H9 (cell line): ENCODE data around the gene DPYD. TPM values are rescaled to one million over a fixed set of nuclear protein-coding genes. Genes with fewer than 3 reads are reported as not detected.

Source experiments
- DNase-seq: peaks from one replicate; pipeline ENCODE4 v3.0.0-alpha.2; 2017
- H2AFZ ChIP-seq: one replicate; pipeline ENCODE4 v1.6.1; 2013; ENCODE audit warnings: mild to moderate bottlenecking, low read length, control low read depth, moderate library complexity
- H2AK5ac ChIP-seq: 2 replicates; pipeline ENCODE4 v1.6.1; 2013; ENCODE audit warnings: low read length, control low read depth, mixed read lengths; ENCODE audit not compliant: insufficient read length
- H2BK120ac ChIP-seq: one replicate; pipeline ENCODE4 v1.6.1; 2013; ENCODE audit warnings: low read depth, mild to moderate bottlenecking, low read length, control low read depth, inconsistent platforms; ENCODE audit not compliant: poor library complexity, severe bottlenecking
- H2BK12ac ChIP-seq: 2 replicates; pipeline ENCODE4 v1.6.1; 2013; ENCODE audit warnings: low read length, control low read depth, mixed read lengths, low read depth; ENCODE audit not compliant: insufficient read length
- H2BK15ac ChIP-seq: 2 replicates; pipeline ENCODE4 v1.6.1; 2013; ENCODE audit warnings: low read depth, low read length, control low read depth
- H2BK20ac ChIP-seq: one replicate; pipeline ENCODE4 v1.6.1; 2013; ENCODE audit warnings: low read depth, mild to moderate bottlenecking, low read length, control low read depth, inconsistent platforms; ENCODE audit not compliant: poor library complexity, severe bottlenecking
- H2BK5ac ChIP-seq: 2 replicates; pipeline ENCODE4 v1.6.1; 2013; ENCODE audit warnings: low read length, control low read depth, mixed read lengths; ENCODE audit not compliant: insufficient read length
- H3K14ac ChIP-seq: 2 replicates; pipeline ENCODE4 v1.6.1; 2013; ENCODE audit warnings: low read length, control low read depth; ENCODE audit not compliant: insufficient read depth
- H3K18ac ChIP-seq: 2 replicates; pipeline ENCODE4 v1.6.1; 2013; ENCODE audit warnings: low read depth, mild to moderate bottlenecking, mixed read lengths, low read length, control low read depth; ENCODE audit not compliant: insufficient read length
- H3K23ac ChIP-seq: 2 replicates; pipeline ENCODE4 v1.6.1; 2013; ENCODE audit warnings: low read length, control low read depth, mixed read lengths, low read depth; ENCODE audit not compliant: insufficient read length
- H3K23me2 ChIP-seq: 2 replicates; pipeline ENCODE4 v1.6.1; 2013; ENCODE audit warnings: low read depth, mild to moderate bottlenecking, mixed read lengths, low read length, control low read depth; ENCODE audit not compliant: insufficient read length, poor library complexity, severe bottlenecking
- H3K27ac ChIP-seq: 2 replicates; pipeline ENCODE4 v1.5.1; 2013; ENCODE audit warnings: low read length, control low read depth, mixed read lengths, low read depth; ENCODE audit not compliant: insufficient read length
- H3K27me3 ChIP-seq: 2 replicates; pipeline ENCODE4 v1.6.1; 2013; ENCODE audit warnings: low read length, control low read depth, inconsistent platforms; ENCODE audit not compliant: insufficient read depth
- H3K4ac ChIP-seq: 2 replicates; pipeline ENCODE4 v1.6.1; 2013; ENCODE audit warnings: low read depth, mild to moderate bottlenecking, control low read depth, inconsistent platforms, low read length, moderate library complexity
- H3K4me1 ChIP-seq: 2 replicates; pipeline ENCODE4 v1.6.1; 2013; ENCODE audit warnings: low read length, control low read depth, inconsistent platforms; ENCODE audit not compliant: insufficient read depth
- H3K4me2 ChIP-seq: 2 replicates; pipeline ENCODE4 v1.6.1; 2013; ENCODE audit warnings: low read length, control low read depth, mixed read lengths; ENCODE audit not compliant: insufficient read length, insufficient read depth
- H3K56ac ChIP-seq: 2 replicates; pipeline ENCODE4 v1.6.1; 2013; ENCODE audit warnings: low read depth, mild to moderate bottlenecking, mixed read lengths, low read length, control low read depth; ENCODE audit not compliant: insufficient read length
- H3K79me1 ChIP-seq: 2 replicates; pipeline ENCODE4 v1.6.1; 2013; ENCODE audit warnings: low read depth, mild to moderate bottlenecking, moderate library complexity, low read length, control low read depth, inconsistent platforms; ENCODE audit not compliant: insufficient read depth, poor library complexity, severe bottlenecking
- H3K79me2 ChIP-seq: 2 replicates; pipeline ENCODE4 v1.6.1; 2013; ENCODE audit warnings: low read length, control low read depth, inconsistent platforms; ENCODE audit not compliant: insufficient read depth
- H3K9ac ChIP-seq: 2 replicates; pipeline ENCODE4 v1.6.1; 2013; ENCODE audit warnings: low read length, control low read depth, mixed read lengths; ENCODE audit not compliant: insufficient read length; ENCODE audit errors: extremely low read depth
- H3K9me3 ChIP-seq: one replicate; pipeline ENCODE4 v1.6.1; 2013; ENCODE audit warnings: low read depth, low read length, inconsistent platforms; ENCODE audit not compliant: control insufficient read depth
- H3T11ph ChIP-seq: one replicate; pipeline ENCODE4 v1.6.1; 2013; ENCODE audit warnings: mild to moderate bottlenecking, low read length, control low read depth, inconsistent platforms
- H4K20me1 ChIP-seq: one replicate; pipeline ENCODE4 v1.6.1; 2013; ENCODE audit not compliant: control insufficient read depth, insufficient read length, insufficient read depth
- H4K5ac ChIP-seq: 2 replicates; pipeline ENCODE4 v1.6.1; 2013; ENCODE audit warnings: low read depth, mild to moderate bottlenecking, mixed read lengths, low read length, control low read depth; ENCODE audit not compliant: insufficient read length
- H4K8ac ChIP-seq: replicated peaks from 2 replicates; pipeline ENCODE4 v1.6.1; 2013; ENCODE audit warnings: low read length, control low read depth, mixed read lengths, low read depth; ENCODE audit not compliant: insufficient read length
- H4K91ac ChIP-seq: 2 replicates; pipeline ENCODE4 v1.6.1; 2013; ENCODE audit warnings: low read depth, mild to moderate bottlenecking, moderate library complexity, mixed read lengths, low read length, control low read depth; ENCODE audit not compliant: insufficient read length
- H3K27ac Mint-ChIP-seq, 3 experiments: 2 replicates in 2 of 3; 3 replicates in 1 of 3; pipeline ENCODE4 v1.8.0; 2020 to 2021; ENCODE audit warnings: mixed read lengths in 3 of 3, mild to moderate bottlenecking in 1 of 3, moderate library complexity in 1 of 3
- H3K27me3 Mint-ChIP-seq: 2 replicates; pipeline ENCODE4 v1.8.0; 2021; ENCODE audit warnings: low read depth, mild to moderate bottlenecking, moderate library complexity, mixed read lengths
- H3K36me3 Mint-ChIP-seq, 3 experiments: 2 replicates in 2 of 3; 3 replicates in 1 of 3; pipeline ENCODE4 v1.8.0; 2020 to 2021; ENCODE audit warnings: low read depth in 3 of 3, mixed read lengths in 3 of 3; ENCODE audit not compliant: insufficient read depth in 1 of 3
- H3K4me1 Mint-ChIP-seq, 2 experiments: 2 replicates each; pipeline ENCODE4 v1.8.0; 2020; ENCODE audit warnings: mixed read lengths in 2 of 2
- H3K4me3 Mint-ChIP-seq, 2 experiments: 2 replicates in 1 of 2; 3 replicates in 1 of 2; pipeline ENCODE4 v1.8.0; 2020 to 2021; ENCODE audit warnings: mild to moderate bottlenecking in 2 of 2, mixed read lengths in 2 of 2, moderate library complexity in 1 of 2
- H3K9me3 Mint-ChIP-seq, 2 experiments: 2 replicates in 1 of 2; 3 replicates in 1 of 2; pipeline ENCODE4 v1.8.0; 2020; ENCODE audit warnings: mild to moderate bottlenecking in 2 of 2, mixed read lengths in 2 of 2, moderate library complexity in 1 of 2
- CTCF ChIP-seq: fragments of 200-600 bp; sonication (generic); conservative IDR thresholded peaks from 3 replicates; pipeline ENCODE4 v1.8.0; 2021; ENCODE audit warnings: antibody characterized with exemption, mild to moderate bottlenecking
- WGBS: extraction: QIAGEN DNeasy Blood & Tissue Kit; methylation state at CpG from one replicate; pipeline ENCODE4 v1.1.7; 2013; ENCODE audit warnings: missing lambda C conversion rate, low lambda C conversion rate, mixed read lengths; ENCODE audit not compliant: insufficient read length; ENCODE audit errors: extremely low coverage; 5-methylcytosine and 5-hydroxymethylcytosine counted together
- total RNA-seq: library from RNA; stranded (reverse); gene quantifications from 2 replicates; pipeline ENCODE4 v1.2.1, GENCODE V29; 2021

The DPYD gene
- total RNA-seq, 1 experiment from 2014 or later = 0.37 TPM

- Histone ChIP-seq H3K4me1 (peaks cover 2% of the 10 kb centered on the region; the same call in 1 of the 2 replicates), H2BK12ac (no peak overlapping the region), H3T11ph (no peak overlapping the region), H3K14ac (no peak overlapping the region), H2BK15ac (no peak overlapping the region), H4K8ac (no peak overlapping the region), H3K79me2 (no peaks in the 10 kb centered on the region), H3K9ac (no peak overlapping the region), H4K5ac (no peak overlapping the region), H2BK5ac (no peak overlapping the region), H3K9me3 (no peaks in the 10 kb centered on the region), H3K27ac (no peak overlapping the region), H3K56ac (no peak overlapping the region), H3K79me1 (no peaks in the 10 kb centered on the region), H2AK5ac (no peak overlapping the region), H3K18ac (no peak overlapping the region), H4K20me1 (no peaks in the 10 kb centered on the region), H3K27me3 (no peaks in the 10 kb centered on the region), H2AFZ (no peak overlapping the region), H3K23me2 (no peaks in the 10 kb centered on the region), H3K4me2 (no peak overlapping the region), H2BK120ac (no peak overlapping the region), H3K4ac (no peak overlapping the region), H2BK20ac (no peak overlapping the region), H3K23ac (no peak overlapping the region), H4K91ac (no peak overlapping the region)
- no peaks in the 10 kb centered on the region for H3K36me3 Mint-ChIP-seq
- peaks cover 6 to 8% of the 10 kb centered on the region in 2 experiments for H3K4me1 Mint-ChIP-seq
- no peaks in the 10 kb centered on the region for H3K9me3 Mint-ChIP-seq
- H3K27ac Mint-ChIP-seq = no peak overlapping the region
- no peak for DNase-seq
- no peaks in the 10 kb centered on the region for H3K27me3 Mint-ChIP-seq
- WGBS = no CpG with 5 or more reads among the region's 1 CpG
- TF ChIP-seq CTCF = no peak
- H3K4me3 Mint-ChIP-seq = no peak overlapping the region
These were observed 179.9 kb downstream of the DPYD start for GRCh38 chr1:97740891-97741290.
